Measurements from ENCODE around the gene PRM3.

PRM3 gene

GRCh38 chr16:11280616-11281522 is 7.4 kb upstream of the PRM3 start, which contains the start of gene PRM1:
Gene PRM1, minus strand, starts transcription at chr16:11281330. Its CDS starts 92 bp downstream, at chr16:11281238.
- no peak for DNase-seq

- no peak for DNase-seq
These were observed 5.5 kb upstream of the PRM3 start for GRCh38 chr16:11278681-11279628.

GRCh38 chr16:11277607-11278337 is 4.3 kb upstream of the PRM3 start:
- no peak for DNase-seq

- no peak for DNase-seq
These were observed 3.6 kb upstream of the PRM3 start for GRCh38 chr16:11276896-11277593.

GRCh38 chr16:11276143-11276895 is 2.9 kb upstream of the PRM3 start, which contains the start of gene PRM2:
Gene PRM2, minus strand, starts transcription at chr16:11276480. Its CDS starts 110 bp downstream, at chr16:11276370.
- no peak for DNase-seq

GRCh38 chr16:11274964-11275363 is 1.5 kb upstream of the PRM3 start:
- DNase-seq = no peak

GRCh38 chr16:11273721-11274324 is 394 bp upstream of the PRM3 start:
- DNase-seq = no peak

GRCh38 chr16:11272484-11272883 is 945 bp downstream of the PRM3 start:
- DNase-seq = no peak

GRCh38 chr16:11271610-11272009 is 1.8 kb downstream of the PRM3 start:
- DNase-seq = no peak

- no peak for DNase-seq
These were observed 2.7 kb downstream of the PRM3 start for GRCh38 chr16:11270602-11271162.

GRCh38 chr16:11268921-11269375 is 4.5 kb downstream of the PRM3 start, which contains the start of gene TNP2:
Gene TNP2, minus strand, starts transcription at chr16:11269325. Its CDS starts 63 bp downstream, at chr16:11269262.
- DNase-seq = no peak

- no peak for DNase-seq
These were observed 8.3 kb downstream of the PRM3 start for GRCh38 chr16:11265124-11265523.

- no peak for DNase-seq
These were observed 9.1 kb downstream of the PRM3 start for GRCh38 chr16:11264155-11264832.

GRCh38 chr16:11263737-11264136 is 9.7 kb downstream of the PRM3 start:
- no peak for DNase-seq

- no peak for DNase-seq
These were observed 10.5 kb downstream of the PRM3 start for GRCh38 chr16:11262915-11263314.

GRCh38 chr16:11260596-11260966 is 12.8 kb downstream of the PRM3 start:
- no peak for DNase-seq

GRCh38 chr16:11259655-11260595 is 13.5 kb downstream of the PRM3 start:
- DNase-seq = no peak

Data from hematopoietic multipotent progenitor cell treated with erythropoietin and hydrocortisone succinate and interleukin-3 and kit ligand, for 8 days (in vitro differentiated cells).